Measurements from ENCODE around the gene TWNK.

DNA sequence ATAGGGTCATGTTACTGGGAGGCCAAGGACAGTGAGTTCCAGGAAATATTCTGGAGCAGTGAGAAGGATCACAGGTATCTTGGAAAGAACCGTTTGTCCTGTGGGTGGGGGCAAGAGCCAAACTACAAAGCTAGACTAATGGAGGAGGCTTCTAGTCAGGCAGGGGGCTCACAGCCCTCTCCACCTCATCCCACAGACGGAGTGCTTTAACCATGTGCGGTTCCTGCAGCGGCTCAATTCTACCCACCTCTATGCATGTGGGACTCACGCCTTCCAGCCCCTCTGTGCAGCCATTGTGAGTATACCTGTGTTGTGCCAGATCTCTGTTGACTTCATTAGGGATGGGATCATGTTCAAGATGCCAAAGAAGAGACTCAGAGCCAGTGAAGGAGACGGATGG, 9.9 kb upstream of the TWNK start:
- TF ChIP-seq POLR2A (IDR thresholded peaks at IDR 0.05; ENCODE audit: extremely low read depth, insufficient read length), result no peak
- TF ChIP-seq, protein P1, sequence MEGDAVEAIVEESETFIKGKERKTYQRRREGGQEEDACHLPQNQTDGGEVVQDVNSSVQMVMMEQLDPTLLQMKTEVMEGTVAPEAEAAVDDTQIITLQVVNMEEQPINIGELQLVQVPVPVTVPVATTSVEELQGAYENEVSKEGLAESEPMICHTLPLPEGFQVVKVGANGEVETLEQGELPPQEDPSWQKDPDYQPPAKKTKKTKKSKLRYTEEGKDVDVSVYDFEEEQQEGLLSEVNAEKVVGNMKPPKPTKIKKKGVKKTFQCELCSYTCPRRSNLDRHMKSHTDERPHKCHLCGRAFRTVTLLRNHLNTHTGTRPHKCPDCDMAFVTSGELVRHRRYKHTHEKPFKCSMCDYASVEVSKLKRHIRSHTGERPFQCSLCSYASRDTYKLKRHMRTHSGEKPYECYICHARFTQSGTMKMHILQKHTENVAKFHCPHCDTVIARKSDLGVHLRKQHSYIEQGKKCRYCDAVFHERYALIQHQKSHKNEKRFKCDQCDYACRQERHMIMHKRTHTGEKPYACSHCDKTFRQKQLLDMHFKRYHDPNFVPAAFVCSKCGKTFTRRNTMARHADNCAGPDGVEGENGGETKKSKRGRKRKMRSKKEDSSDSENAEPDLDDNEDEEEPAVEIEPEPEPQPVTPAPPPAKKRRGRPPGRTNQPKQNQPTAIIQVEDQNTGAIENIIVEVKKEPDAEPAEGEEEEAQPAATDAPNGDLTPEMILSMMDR (IDR thresholded peaks at IDR 0.05; ENCODE audit: low read depth, low read length), result no peak
- TF ChIP-seq, protein P2, sequence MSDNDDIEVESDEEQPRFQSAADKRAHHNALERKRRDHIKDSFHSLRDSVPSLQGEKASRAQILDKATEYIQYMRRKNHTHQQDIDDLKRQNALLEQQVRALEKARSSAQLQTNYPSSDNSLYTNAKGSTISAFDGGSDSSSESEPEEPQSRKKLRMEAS (IDR thresholded peaks at IDR 0.05; ENCODE audit: low read depth, low read length), result no peak
